ENCODE measurements around the gene SCNN1A.

- no peak for TF ChIP-seq CTCF (IDR thresholded peaks at IDR 0.05)
- no peak for TF ChIP-seq POLR2A (IDR thresholded peaks at IDR 0.05)
- TF ChIP-seq POLR2AphosphoS5 (IDR thresholded peaks at IDR 0.05): no peak
These were observed 69.2 kb downstream of the SCNN1A start for GRCh38 chr12:6306151-6306550.
